HG02642 (cell line): Measurements from ENCODE around the gene INPP4B.

Source experiments
- ATAC-seq: cut with Tn5 transposase; IDR thresholded peaks from one replicate; pipeline ENCODE4 v1.9.1; 2021; ENCODE audit warnings: mild to moderate bottlenecking; ENCODE audit not compliant: unreplicated experiment, poor library complexity

The INPP4B gene

GRCh38 chr4:142596595-142596994 is 249.5 kb downstream of the INPP4B start:
- no peak for ATAC-seq

GRCh38 chr4:142596121-142596520 is 250.0 kb downstream of the INPP4B start:
- ATAC-seq, result no peak

- no peak for ATAC-seq
These were observed 250.8 kb downstream of the INPP4B start for GRCh38 chr4:142595222-142595871.

GRCh38 chr4:142585411-142585810 is 260.7 kb downstream of the INPP4B start:
- no peak for ATAC-seq

GRCh38 chr4:142583708-142584107 is 262.4 kb downstream of the INPP4B start:
- no peak for ATAC-seq

- ATAC-seq, result no peak
These were observed 263.8 kb downstream of the INPP4B start for GRCh38 chr4:142582340-142582739.

GRCh38 chr4:142581881-142582280 is 264.2 kb downstream of the INPP4B start:
- ATAC-seq, result no peak

- no peak for ATAC-seq
These were observed 266.7 kb downstream of the INPP4B start for GRCh38 chr4:142579443-142579842.

GRCh38 chr4:142574306-142574705 is 271.8 kb downstream of the INPP4B start:
- no peak for ATAC-seq

GRCh38 chr4:142572071-142572470 is 274.0 kb downstream of the INPP4B start:
- no peak for ATAC-seq

- no peak for ATAC-seq
These were observed 278.3 kb downstream of the INPP4B start for GRCh38 chr4:142567620-142568451.

- no peak for ATAC-seq
These were observed 278.9 kb downstream of the INPP4B start for GRCh38 chr4:142567199-142567598.

GRCh38 chr4:142566777-142567176 is 279.3 kb downstream of the INPP4B start:
- ATAC-seq, result no peak

- ATAC-seq, result no peak
These were observed 279.9 kb downstream of the INPP4B start for GRCh38 chr4:142566243-142566642.

- ATAC-seq, result no peak
These were observed 280.3 kb downstream of the INPP4B start for GRCh38 chr4:142565771-142566170.

GRCh38 chr4:142563682-142564291 is 282.3 kb downstream of the INPP4B start:
- ATAC-seq, result no peak

GRCh38 chr4:142559986-142560385 is 286.1 kb downstream of the INPP4B start:
- ATAC-seq, result no peak

- ATAC-seq, result no peak
These were observed 287.2 kb downstream of the INPP4B start for GRCh38 chr4:142558851-142559250.

- no peak for ATAC-seq
These were observed 288.8 kb downstream of the INPP4B start for GRCh38 chr4:142557239-142557801.

GRCh38 chr4:142556570-142557238 is 289.4 kb downstream of the INPP4B start:
- no peak for ATAC-seq
